H1 (cell line): ENCODE results near the gene HECTD3.

ENCODE experiments used
- GABPA ChIP-seq: IDR thresholded peaks from 2 replicates; pipeline ENCODE4 v1.6.1; 2011; ENCODE audit warnings: mild to moderate bottlenecking, low read length, moderate library complexity, borderline replicate concordance; ENCODE audit not compliant: insufficient read depth
- JUN ChIP-seq: IDR thresholded peaks from 2 replicates; pipeline ENCODE4 v1.6.1; 2011; ENCODE audit warnings: low read depth, mild to moderate bottlenecking, improper control_type of control experiment, low read length
- POLR2A ChIP-seq, 2 experiments: IDR thresholded peaks; 1 replicate in 1 of 2; 2 replicates in 1 of 2; pipeline ENCODE4 v1.6.1; 2011; ENCODE audit warnings: low read depth in 2 of 2, low read length in 2 of 2, mild to moderate bottlenecking in 2 of 2; ENCODE audit errors: control extremely low read depth in 1 of 2
- POLR2AphosphoS5 ChIP-seq: IDR thresholded peaks from 2 replicates; pipeline ENCODE4 v1.6.1; 2011; ENCODE audit warnings: low read depth, low read length
- SIRT6 ChIP-seq: IDR thresholded peaks from one replicate; pipeline ENCODE4 v1.7.1; 2012; ENCODE audit warnings: low read length, inconsistent platforms
- SP1 ChIP-seq: IDR thresholded peaks from 2 replicates; pipeline ENCODE4 v1.6.1; 2011; ENCODE audit warnings: low read depth, low read length
- SP2 ChIP-seq: IDR thresholded peaks from 2 replicates; pipeline ENCODE4 v1.6.1; 2012; ENCODE audit warnings: mild to moderate bottlenecking, low read length, inconsistent platforms
- SP4 ChIP-seq: IDR thresholded peaks from 2 replicates; pipeline ENCODE4 v1.6.1; 2012; ENCODE audit warnings: low read length, inconsistent platforms
- TAF1 ChIP-seq: IDR thresholded peaks from 2 replicates; pipeline ENCODE4 v1.6.1; 2011; ENCODE audit warnings: mild to moderate bottlenecking, low read depth, low read length
- TCF12 ChIP-seq: IDR thresholded peaks from 2 replicates; pipeline ENCODE4 v1.6.1; 2011; ENCODE audit warnings: low read depth, mild to moderate bottlenecking, low read length
- YY1 ChIP-seq: IDR thresholded peaks from 2 replicates; pipeline ENCODE4 v1.6.1; 2011; ENCODE audit warnings: low read depth, mild to moderate bottlenecking, low read length
- ZNF274 ChIP-seq: IDR thresholded peaks from 2 replicates; pipeline ENCODE4 v1.7.0; 2012; ENCODE audit warnings: low read length, borderline replicate concordance; ENCODE audit errors: extremely low read depth
- TF ChIP-seq, protein P1 (sequence below), 3 experiments: IDR thresholded peaks; 1 replicate in 2 of 3; 2 replicates in 1 of 3; pipeline versions ENCODE4 v1.5.1 to v1.6.1; 2011; ENCODE audit warnings: low read length in 3 of 3, mild to moderate bottlenecking in 3 of 3, inconsistent platforms in 2 of 3, low read depth in 1 of 3, moderate library complexity in 1 of 3; ENCODE audit not compliant: insufficient read depth in 1 of 3; ENCODE audit errors: control extremely low read depth in 1 of 3
- TF ChIP-seq, protein P2 (sequence below): IDR thresholded peaks from 2 replicates; pipeline ENCODE4 v1.6.1; 2012; ENCODE audit warnings: low read length, inconsistent platforms

DNA sequence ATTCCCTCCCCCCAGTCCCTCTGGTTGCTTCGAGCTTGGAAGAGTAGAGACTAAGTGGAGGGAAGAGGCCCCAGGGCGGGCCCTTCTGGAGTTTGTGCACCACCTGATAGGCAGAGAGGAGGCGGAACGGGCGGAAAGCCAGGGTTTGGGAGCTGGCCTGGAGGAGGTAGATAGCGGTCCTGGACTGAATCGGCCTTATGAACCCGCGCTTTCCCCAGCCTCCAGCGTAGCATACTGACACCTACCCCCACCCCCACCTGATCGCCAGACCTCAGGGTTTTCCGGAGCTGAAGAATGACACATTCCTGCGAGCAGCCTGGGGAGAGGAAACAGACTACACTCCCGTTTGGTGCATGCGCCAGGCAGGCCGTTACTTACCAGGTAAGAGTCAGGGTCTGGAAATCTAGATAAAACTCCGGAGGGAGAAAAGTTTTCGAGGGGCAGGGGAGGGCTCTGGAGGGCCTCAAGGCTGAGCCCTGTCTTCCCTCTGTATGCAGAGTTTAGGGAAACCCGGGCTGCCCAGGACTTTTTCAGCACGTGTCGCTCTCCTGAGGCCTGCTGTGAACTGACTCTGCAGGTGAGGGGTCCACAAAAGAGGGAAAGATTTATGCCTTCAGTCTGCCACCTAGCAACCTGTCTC, 1.6 kb upstream of the HECTD3 start:
- TF ChIP-seq, protein P1, sequence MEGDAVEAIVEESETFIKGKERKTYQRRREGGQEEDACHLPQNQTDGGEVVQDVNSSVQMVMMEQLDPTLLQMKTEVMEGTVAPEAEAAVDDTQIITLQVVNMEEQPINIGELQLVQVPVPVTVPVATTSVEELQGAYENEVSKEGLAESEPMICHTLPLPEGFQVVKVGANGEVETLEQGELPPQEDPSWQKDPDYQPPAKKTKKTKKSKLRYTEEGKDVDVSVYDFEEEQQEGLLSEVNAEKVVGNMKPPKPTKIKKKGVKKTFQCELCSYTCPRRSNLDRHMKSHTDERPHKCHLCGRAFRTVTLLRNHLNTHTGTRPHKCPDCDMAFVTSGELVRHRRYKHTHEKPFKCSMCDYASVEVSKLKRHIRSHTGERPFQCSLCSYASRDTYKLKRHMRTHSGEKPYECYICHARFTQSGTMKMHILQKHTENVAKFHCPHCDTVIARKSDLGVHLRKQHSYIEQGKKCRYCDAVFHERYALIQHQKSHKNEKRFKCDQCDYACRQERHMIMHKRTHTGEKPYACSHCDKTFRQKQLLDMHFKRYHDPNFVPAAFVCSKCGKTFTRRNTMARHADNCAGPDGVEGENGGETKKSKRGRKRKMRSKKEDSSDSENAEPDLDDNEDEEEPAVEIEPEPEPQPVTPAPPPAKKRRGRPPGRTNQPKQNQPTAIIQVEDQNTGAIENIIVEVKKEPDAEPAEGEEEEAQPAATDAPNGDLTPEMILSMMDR (IDR thresholded peaks at IDR 0.05; ENCODE audit: control extremely low read depth in 1 of 3, insufficient read depth in 1 of 3, low read depth in 1 of 3, low read length in 3 of 3): no peak
- TF ChIP-seq SP1: no peak
- TF ChIP-seq GABPA: no peak
- TF ChIP-seq POLR2A (IDR thresholded peaks at IDR 0.05; ENCODE audit: control extremely low read depth in 1 of 2, low read depth in 2 of 2, low read length in 2 of 2): no peak
- TF ChIP-seq SP4: no peak
- TF ChIP-seq TAF1: no peak
- TF ChIP-seq POLR2AphosphoS5: no peak
- TF ChIP-seq SP2: no peak
- no peak for TF ChIP-seq ZNF274
- TF ChIP-seq, protein P2, sequence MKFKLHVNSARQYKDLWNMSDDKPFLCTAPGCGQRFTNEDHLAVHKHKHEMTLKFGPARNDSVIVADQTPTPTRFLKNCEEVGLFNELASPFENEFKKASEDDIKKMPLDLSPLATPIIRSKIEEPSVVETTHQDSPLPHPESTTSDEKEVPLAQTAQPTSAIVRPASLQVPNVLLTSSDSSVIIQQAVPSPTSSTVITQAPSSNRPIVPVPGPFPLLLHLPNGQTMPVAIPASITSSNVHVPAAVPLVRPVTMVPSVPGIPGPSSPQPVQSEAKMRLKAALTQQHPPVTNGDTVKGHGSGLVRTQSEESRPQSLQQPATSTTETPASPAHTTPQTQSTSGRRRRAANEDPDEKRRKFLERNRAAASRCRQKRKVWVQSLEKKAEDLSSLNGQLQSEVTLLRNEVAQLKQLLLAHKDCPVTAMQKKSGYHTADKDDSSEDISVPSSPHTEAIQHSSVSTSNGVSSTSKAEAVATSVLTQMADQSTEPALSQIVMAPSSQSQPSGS: no peak
- no peak for TF ChIP-seq YY1
- TF ChIP-seq JUN: no peak
- TF ChIP-seq TCF12: no peak
- no peak for TF ChIP-seq SIRT6
